MM.1S (cell line): Measurements from ENCODE around the gene PSPH.

Experiments
- DNase-seq: peaks from one replicate; pipeline ENCODE4 v3.0.0-alpha.2; 2015
- H2AFZ ChIP-seq: fragments of 300-600 bp; sonication (generic); 2 replicates; pipeline ENCODE4 v1.6.0; 2016; ENCODE audit warnings: antibody characterized with exemption, low read length
- H3F3A ChIP-seq: fragments of 300-600 bp; sonication (generic); 2 replicates; pipeline ENCODE4 v1.6.1; 2016; ENCODE audit warnings: mild to moderate bottlenecking, antibody characterized with exemption, low read length, moderate library complexity, mixed read lengths; ENCODE audit not compliant: insufficient read depth
- H3K27ac ChIP-seq: fragments of 300-600 bp; sonication (generic); 2 replicates; pipeline ENCODE4 v1.5.1; 2016; ENCODE audit warnings: mild to moderate bottlenecking, low read length
- H3K27me3 ChIP-seq: fragments of 300-600 bp; sonication (generic); replicated peaks from 2 replicates; pipeline ENCODE4 v1.6.0; 2016; ENCODE audit warnings: low read length; ENCODE audit not compliant: insufficient read depth
- H3K36me3 ChIP-seq: fragments of 300-600 bp; sonication (generic); replicated peaks from 2 replicates; pipeline ENCODE4 v1.6.1; 2016; ENCODE audit warnings: mild to moderate bottlenecking, low read length, mixed read lengths; ENCODE audit not compliant: insufficient read depth
- H3K4me1 ChIP-seq: fragments of 300-600 bp; sonication (generic); 2 replicates; pipeline ENCODE4 v1.6.1; 2016; ENCODE audit warnings: low read length, mixed read lengths
- H3K4me2 ChIP-seq: fragments of 300-600 bp; sonication (generic); 2 replicates; pipeline ENCODE4 v1.6.0; 2016; ENCODE audit warnings: low read depth, low read length
- H3K4me3 ChIP-seq: fragments of 300-600 bp; sonication (generic); 2 replicates; pipeline ENCODE4 v1.5.1; 2016; ENCODE audit warnings: low read length, mixed read lengths
- H3K79me2 ChIP-seq: fragments of 300-600 bp; sonication (generic); 2 replicates; pipeline ENCODE4 v1.6.1; 2016; ENCODE audit warnings: mixed run types, low read length, mixed read lengths
- H3K9ac ChIP-seq: fragments of 300-600 bp; sonication (generic); 2 replicates; pipeline ENCODE4 v1.6.1; 2016; ENCODE audit warnings: low read length, mixed read lengths
- H3K9me2 ChIP-seq: fragments of 300-600 bp; sonication (generic); replicated peaks from 2 replicates; pipeline ENCODE4 v1.6.1; 2016; ENCODE audit warnings: mild to moderate bottlenecking, low read length, mixed read lengths; ENCODE audit not compliant: insufficient read depth
- H3K9me3 ChIP-seq: fragments of 300-600 bp; sonication (generic); replicated peaks from 2 replicates; pipeline ENCODE4 v1.6.1; 2016; ENCODE audit warnings: mild to moderate bottlenecking, low read length, mixed read lengths; ENCODE audit not compliant: insufficient read depth
- H4K20me1 ChIP-seq: fragments of 300-600 bp; sonication (generic); 2 replicates; pipeline ENCODE4 v1.6.1; 2016; ENCODE audit warnings: mild to moderate bottlenecking, low read length, moderate library complexity, mixed read lengths; ENCODE audit not compliant: insufficient read depth
- EZH2 ChIP-seq: fragments of 300-600 bp; sonication (generic); optimal IDR thresholded peaks from 2 replicates; pipeline ENCODE3; 2017; ENCODE audit warnings: low read depth, mild to moderate bottlenecking, antibody characterized with exemption, low read length, mixed read lengths
- EZH2phosphoT487 ChIP-seq: fragments of 300-600 bp; sonication (generic); IDR thresholded peaks from 2 replicates; pipeline ENCODE4 v1.6.1; 2018; ENCODE audit warnings: antibody characterized with exemption, low read length
- TF ChIP-seq, protein P1 (sequence below): fragments of 300-600 bp; sonication (generic); IDR thresholded peaks from 2 replicates; pipeline ENCODE4 v1.5.1; 2016; ENCODE audit warnings: antibody characterized with exemption, low read length, mixed read lengths

PSPH gene

DNA sequence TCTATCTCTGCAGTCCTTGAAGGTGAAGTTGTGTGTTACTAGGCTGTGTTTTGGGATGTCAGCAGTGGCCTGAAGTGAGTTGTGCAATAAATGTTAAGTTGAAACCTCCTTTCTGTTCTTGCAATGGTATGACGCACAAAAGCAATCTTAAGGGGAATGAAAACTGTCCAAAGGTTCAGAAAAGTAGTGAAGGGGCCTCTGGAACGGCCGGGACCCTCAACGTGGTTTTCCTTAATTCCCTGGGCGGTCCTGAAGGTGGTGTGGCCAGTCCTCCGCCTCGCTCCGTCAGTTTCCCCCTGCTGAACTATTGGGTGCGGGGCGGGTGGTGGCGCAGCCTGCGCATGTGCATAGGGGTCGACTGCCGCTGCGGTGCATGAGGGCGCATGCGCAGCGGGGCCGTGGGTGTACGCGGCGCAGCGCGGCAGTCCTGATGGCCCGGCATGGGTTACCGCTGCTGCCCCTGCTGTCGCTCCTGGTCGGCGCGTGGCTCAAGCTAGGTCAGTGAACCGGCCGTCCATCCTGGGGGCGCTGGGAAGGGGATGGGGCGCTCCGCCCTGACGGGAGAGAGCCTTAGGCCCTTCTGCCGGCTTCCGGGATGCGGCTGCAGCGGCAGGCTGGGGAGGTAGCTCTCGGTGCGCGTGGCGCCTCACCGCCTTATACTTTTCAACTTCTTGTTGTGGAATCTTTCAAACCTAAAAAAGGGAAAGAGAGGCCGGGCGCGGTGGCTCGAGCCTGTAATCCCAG is 12.8 kb upstream of the PSPH start, which contains the start of gene SUMF2:
Gene SUMF2 (plus strand): TSS at position 405 of the 744 bp plus-strand sequence. CDS start 26 bp downstream, at position 431.
- Histone ChIP-seq H3K9ac (peak within 1 kb of the TSS; percentile 68), H3K79me2 (peaks cover 29% of the 10 kb centered on the region), H3K4me1 (peaks cover 17% of the 10 kb centered on the region), H3K36me3 (peaks cover 24% of the 10 kb centered on the region), H2AFZ (peak within 1 kb of the TSS; percentile 42), H3K4me2 (peak within 1 kb of the TSS; percentile 92), H3F3A (peaks cover 33% of the 10 kb centered on the region), H3K27me3 (no peaks in the 10 kb centered on the region), H4K20me1 (no peaks in the 10 kb centered on the region), H3K9me2 (no peaks in the 10 kb centered on the region), H3K4me3 (peak within 1 kb of the TSS; percentile 69), H3K9me3 (no peaks in the 10 kb centered on the region), H3K27ac (peak within 1 kb of the TSS; percentile 72)
- DNase-seq: peak; percentile 92
- no peak for TF ChIP-seq EZH2
- TF ChIP-seq, protein P1, sequence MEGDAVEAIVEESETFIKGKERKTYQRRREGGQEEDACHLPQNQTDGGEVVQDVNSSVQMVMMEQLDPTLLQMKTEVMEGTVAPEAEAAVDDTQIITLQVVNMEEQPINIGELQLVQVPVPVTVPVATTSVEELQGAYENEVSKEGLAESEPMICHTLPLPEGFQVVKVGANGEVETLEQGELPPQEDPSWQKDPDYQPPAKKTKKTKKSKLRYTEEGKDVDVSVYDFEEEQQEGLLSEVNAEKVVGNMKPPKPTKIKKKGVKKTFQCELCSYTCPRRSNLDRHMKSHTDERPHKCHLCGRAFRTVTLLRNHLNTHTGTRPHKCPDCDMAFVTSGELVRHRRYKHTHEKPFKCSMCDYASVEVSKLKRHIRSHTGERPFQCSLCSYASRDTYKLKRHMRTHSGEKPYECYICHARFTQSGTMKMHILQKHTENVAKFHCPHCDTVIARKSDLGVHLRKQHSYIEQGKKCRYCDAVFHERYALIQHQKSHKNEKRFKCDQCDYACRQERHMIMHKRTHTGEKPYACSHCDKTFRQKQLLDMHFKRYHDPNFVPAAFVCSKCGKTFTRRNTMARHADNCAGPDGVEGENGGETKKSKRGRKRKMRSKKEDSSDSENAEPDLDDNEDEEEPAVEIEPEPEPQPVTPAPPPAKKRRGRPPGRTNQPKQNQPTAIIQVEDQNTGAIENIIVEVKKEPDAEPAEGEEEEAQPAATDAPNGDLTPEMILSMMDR: peak; percentile 28

GRCh38 chr7:56063500-56063881 is 12.2 kb upstream of the PSPH start:
- Histone ChIP-seq H3K9ac (peak overlapping the region; percentile 68; the same call in 1 of the 2 replicates), H3K36me3 (peaks cover 29% of the 10 kb centered on the region)

DNA sequence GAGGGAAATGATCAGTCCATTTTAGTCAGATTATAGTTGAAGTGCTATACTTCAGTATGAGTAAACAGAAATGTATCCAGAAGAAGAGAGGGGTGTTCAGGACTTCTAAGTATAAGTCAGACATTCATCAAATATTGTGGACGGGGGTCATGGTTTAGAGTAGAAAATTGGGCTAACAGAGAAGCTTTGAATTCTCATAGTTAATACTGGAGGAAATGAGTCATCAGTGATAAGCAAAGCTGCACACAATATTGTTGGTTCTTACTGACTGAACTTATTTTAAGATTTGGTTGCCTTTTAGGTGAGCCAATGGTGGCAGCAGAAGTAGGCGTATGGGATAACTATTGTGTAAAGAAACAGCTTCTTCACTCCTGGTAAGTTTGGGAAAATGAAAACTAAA is 11.1 kb upstream of the PSPH start:
- Histone ChIP-seq H3K9me2 (no peaks in the 10 kb centered on the region), H3K4me1 (peaks cover 17% of the 10 kb centered on the region), H3K27ac (peak overlapping the region; percentile 13; the same call in 1 of the 2 replicates), H3K36me3 (peaks cover 36% of the 10 kb centered on the region), H3K9me3 (no peaks in the 10 kb centered on the region), H3K79me2 (peaks cover 43% of the 10 kb centered on the region), H3K9ac (no peak overlapping the region), H3K4me2 (no peak overlapping the region), H2AFZ (no peak overlapping the region), H3K27me3 (no peaks in the 10 kb centered on the region), H3K4me3 (no peak overlapping the region), H3F3A (peaks cover 33% of the 10 kb centered on the region), H4K20me1 (no peaks in the 10 kb centered on the region)
- no peak for DNase-seq
- TF ChIP-seq EZH2phosphoT487 (no peak), EZH2 (no peak)
- TF ChIP-seq, protein P1: no peak

More at GRCh38 chr7:56063500-56063881, 12.2 kb upstream of the PSPH start:
- Histone ChIP-seq H3K9me3 (no peaks in the 10 kb centered on the region), H3K27me3 (no peaks in the 10 kb centered on the region), H3K79me2 (peaks cover 32% of the 10 kb centered on the region), H3K4me2 (peak overlapping the region; percentile 92), H3K27ac (peak overlapping the region; percentile 72; the same call in 1 of the 2 replicates), H4K20me1 (no peaks in the 10 kb centered on the region), H3K9me2 (no peaks in the 10 kb centered on the region), H2AFZ (0 out of 2 replicates have a peak overlapping the region, but pooled peaks have one; percentile 38), H3K4me1 (peaks cover 17% of the 10 kb centered on the region), H3K4me3 (peak overlapping the region; percentile 69; the same call in 1 of the 2 replicates), H3F3A (peaks cover 33% of the 10 kb centered on the region)
- DNase-seq: no peak
- TF ChIP-seq, protein P1: no peak
- no peak for TF ChIP-seq EZH2
- no peak for TF ChIP-seq EZH2phosphoT487
